Heart left ventricle (tissue), 16 donors: Measurements from ENCODE around the gene NOX3. TPM values are rescaled to one million over a fixed set of nuclear protein-coding genes. Genes with fewer than 3 reads are reported as not detected.

Source experiments
- ATAC-seq, 4 donors: fragments of 200-7000 bp; cut with Tn5 transposase; one replicate each; pipeline ENCODE4 v1.9.1; 2020 to 2022; ENCODE audit warnings: moderate library complexity in 4 of 4, mild to moderate bottlenecking in 3 of 4, moderate number of reproducible peaks in 1 of 4
- DNase-seq, 5 donors: peaks; one replicate each; pipeline ENCODE4 v3.0.0-alpha.2; 2020
- H3K27ac ChIP-seq, 12 donors: fragments of 200-600 bp; sonication (generic) in 4 of 12; one replicate each; pipeline versions ENCODE4 v1.5.0 to v1.8.0; 2016 to 2022; ENCODE audit warnings: mild to moderate bottlenecking in 2 of 12
- H3K27me3 ChIP-seq, 9 donors: fragments of 200-600 bp; sonication (generic) in 2 of 9; one replicate each; pipeline versions ENCODE4 v1.5.1 to v1.8.0; 2016 to 2022; ENCODE audit warnings: mild to moderate bottlenecking in 3 of 9
- H3K36me3 ChIP-seq, 9 donors: fragments of 200-600 bp; sonication (generic) in 2 of 9; one replicate each; pipeline versions ENCODE4 v1.5.0 to v1.8.0; 2018 to 2022; ENCODE audit warnings: mild to moderate bottlenecking in 2 of 9
- H3K4me1 ChIP-seq, 12 donors: fragments of 200-600 bp; sonication (generic) in 4 of 12; one replicate each; pipeline versions ENCODE4 v1.5.0 to v1.8.0; 2016 to 2022; ENCODE audit warnings: mild to moderate bottlenecking in 3 of 12
- H3K4me3 ChIP-seq, 12 donors: fragments of 200-600 bp; sonication (generic) in 4 of 12; one replicate each; pipeline versions ENCODE4 v1.5.0 to v1.8.0; 2017 to 2022; ENCODE audit warnings: mild to moderate bottlenecking in 9 of 12, moderate library complexity in 4 of 12
- H3K9me3 ChIP-seq, 12 donors: fragments of 200-600 bp; sonication (generic) in 4 of 12; one replicate each; pipeline versions ENCODE4 v1.5.0 to v1.8.0; 2016 to 2022; ENCODE audit warnings: mild to moderate bottlenecking in 1 of 12
- POLR2A ChIP-seq, 2 donors: fragments of 450-650 bp; IDR thresholded peaks; one replicate each; pipeline ENCODE4 v1.6.1; 2017; ENCODE audit warnings: antibody characterized with exemption in 2 of 2, mild to moderate bottlenecking in 2 of 2, moderate library complexity in 2 of 2
- WGBS, 4 donors: extraction: QIAGEN DNeasy Blood & Tissue Kit in 2 of 4; methylation state at CpG; one replicate each; pipeline versions ENCODE4 v1.1.5 to v1.1.7; 2013 to 2018; 5-methylcytosine and 5-hydroxymethylcytosine counted together
- intact Hi-C, 10 donors: fragments of 100-400 bp; cut with DNase I; formaldehyde crosslinking; loops; one replicate each; pipeline versions ENCODE4 v1.11.1 to v1.14.2; 2022
- polyA plus RNA-seq, 2 donors: library from polyadenylated mRNA; stranded (reverse); fragments of 200-250 nt; gene quantifications; one replicate each; pipeline ENCODE4 v1.2.3, GENCODE V29; 2013
- total RNA-seq, 9 donors: library from RNA; depleted of rRNA in 2 of 9; stranded (reverse); fragments of >200 nt in 2 of 9; fragmentation: NEBNext Ultra II Directional in 3 of 9; extraction: Animal tissue kit (Norgen Biotek cat#: 25700) in 3 of 9; gene quantifications; one replicate each; pipeline versions ENCODE4 v1.1.0 to v1.2.4, GENCODE V29; 2016 to 2023
- TF ChIP-seq, protein P1 (sequence below), 12 donors: fragments of 200-600 bp; sonication (generic) in 4 of 12; IDR thresholded peaks; one replicate each; pipeline versions ENCODE4 v1.5.0 to v1.8.0; 2018 to 2022; ENCODE audit warnings: antibody characterized with exemption in 12 of 12, mild to moderate bottlenecking in 5 of 12
- donor health status: ischemic (EF 13 %, LVEDD 7.1; RV severe dilation, severe dysfunction).
- donor health status: healthy with polysubstance abuse.
- donor health status: DM: no; HTN: yes; CAD: no.
- donor health status: DM: no; HTN: no; CAD: no.
- donor health status: ischemic (EF 25% LVEDD 6.9; RV normal size, moderate dysfunction).
- donor health status: ischemic (EF 25% LVEDD 5.7; RV mildly dilated, moderate dysfunction).
- donor health status: healthy.
- donor health status: DM: yes; HTN: yes; CAD: no.
- donor health status: ischemic (EF 35%, LVEDD 5.7; RV mildly dilated, moderate dysfunction).
- donor health status: nonischemic (EF 11% LVEDD 7.7; RV severe dilation, severe dysfunction).
- donor health status: DM: yes; HTN: yes; CAD: no.
- donor health status: PGD.
- donor health status: ischemic (EF 29% LVEDD 5.4; RV normal size, mild dysfunction).
- donor health status: nonischemic (EF 23%, LVEDD 6.1; RV moderate dilation, normal function).

NOX3 gene
- total and polyA plus RNA-seq, 11 donors = not detected

DNA sequence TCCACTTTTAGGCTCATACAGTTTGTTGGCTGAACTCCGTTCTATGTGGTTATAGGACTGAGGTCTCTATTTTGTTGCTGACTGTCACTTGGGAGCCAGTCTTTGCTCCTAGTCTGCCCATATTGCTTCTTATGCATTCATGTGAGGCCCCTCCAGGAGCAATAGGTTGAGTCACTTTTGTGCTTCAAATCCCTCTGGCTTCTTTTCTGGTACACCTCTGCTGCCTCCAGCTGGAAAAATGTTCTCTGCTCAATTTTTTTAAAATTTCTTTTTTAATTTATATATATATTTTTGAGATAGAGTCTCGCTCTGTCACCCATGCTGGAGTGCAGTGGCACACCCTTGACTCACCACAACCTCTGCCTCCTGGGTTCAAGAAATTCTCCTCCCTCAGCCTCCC lies 42.7 kb upstream of the NOX3 start:
- intact Hi-C loops = loop anchor here in 3 of 10 donors (10.0 kb wide), 1 partner anchor 174 kb away; no protein-coding TSS in a partner anchor
- peaks cover 0 to 11% (median 4%) of the 10 kb centered on the region in 12 donors for H3K9me3 ChIP-seq
- H3K27me3 ChIP-seq = no peaks in the 10 kb centered on the region
- no peak for TF ChIP-seq POLR2A (IDR thresholded peaks at IDR 0.05)
- TF ChIP-seq, protein P1, sequence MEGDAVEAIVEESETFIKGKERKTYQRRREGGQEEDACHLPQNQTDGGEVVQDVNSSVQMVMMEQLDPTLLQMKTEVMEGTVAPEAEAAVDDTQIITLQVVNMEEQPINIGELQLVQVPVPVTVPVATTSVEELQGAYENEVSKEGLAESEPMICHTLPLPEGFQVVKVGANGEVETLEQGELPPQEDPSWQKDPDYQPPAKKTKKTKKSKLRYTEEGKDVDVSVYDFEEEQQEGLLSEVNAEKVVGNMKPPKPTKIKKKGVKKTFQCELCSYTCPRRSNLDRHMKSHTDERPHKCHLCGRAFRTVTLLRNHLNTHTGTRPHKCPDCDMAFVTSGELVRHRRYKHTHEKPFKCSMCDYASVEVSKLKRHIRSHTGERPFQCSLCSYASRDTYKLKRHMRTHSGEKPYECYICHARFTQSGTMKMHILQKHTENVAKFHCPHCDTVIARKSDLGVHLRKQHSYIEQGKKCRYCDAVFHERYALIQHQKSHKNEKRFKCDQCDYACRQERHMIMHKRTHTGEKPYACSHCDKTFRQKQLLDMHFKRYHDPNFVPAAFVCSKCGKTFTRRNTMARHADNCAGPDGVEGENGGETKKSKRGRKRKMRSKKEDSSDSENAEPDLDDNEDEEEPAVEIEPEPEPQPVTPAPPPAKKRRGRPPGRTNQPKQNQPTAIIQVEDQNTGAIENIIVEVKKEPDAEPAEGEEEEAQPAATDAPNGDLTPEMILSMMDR (IDR thresholded peaks at IDR 0.05) = no peak
- DNase-seq = no peak
- no peak overlapping the region for H3K4me3 ChIP-seq
- no peak overlapping the region for H3K27ac ChIP-seq
- H3K36me3 ChIP-seq = no peaks in the 10 kb centered on the region
- H3K4me1 ChIP-seq = peaks cover 0 to 24% (median 1%) of the 10 kb centered on the region in 12 donors
- no peak for ATAC-seq
- 91 to 96% (median 96%) methylated on average over 2 of the region's 2 CpGs for WGBS, 4 donors

DNA sequence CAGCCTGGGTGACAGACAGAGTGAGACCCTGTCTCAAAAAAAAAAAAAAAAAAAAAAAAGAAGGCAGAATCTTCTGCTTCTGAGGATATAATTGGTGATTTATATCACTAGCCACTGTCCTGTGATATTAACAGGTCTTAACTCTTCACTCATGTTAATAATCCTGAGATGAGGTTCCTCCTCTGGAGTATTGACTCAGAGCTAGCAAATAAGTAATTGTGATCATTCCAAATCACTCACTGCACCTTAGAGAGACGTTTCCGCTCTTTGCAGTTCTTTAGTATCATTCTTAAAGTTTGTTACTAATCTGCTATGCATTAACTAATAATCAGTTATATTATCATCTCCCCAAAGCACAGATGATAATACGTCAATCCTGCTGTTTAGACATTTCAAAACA lies 41.6 kb upstream of the NOX3 start:
- 92 to 95% (median 93%) methylated on average over 3 of the region's 3 CpGs for WGBS, 4 donors
- TF ChIP-seq, protein P1 (IDR thresholded peaks at IDR 0.05) = no peak
- TF ChIP-seq POLR2A (IDR thresholded peaks at IDR 0.05) = no peak
- H3K27ac ChIP-seq = no peak overlapping the region
- peaks cover 0 to 25% (median 1%) of the 10 kb centered on the region in 12 donors for H3K4me1 ChIP-seq
- H3K9me3 ChIP-seq = peaks cover 0 to 4% (median 1%) of the 10 kb centered on the region in 12 donors
- no peaks in the 10 kb centered on the region for H3K36me3 ChIP-seq
- DNase-seq (no peak), ATAC-seq (no peak)
- intact Hi-C loops = loop anchor here in 3 of 10 donors (10.0 kb wide), 1 partner anchor 172 kb away; no protein-coding TSS in a partner anchor
- H3K27me3 ChIP-seq = no peaks in the 10 kb centered on the region
- H3K4me3 ChIP-seq = no peak overlapping the region

DNA sequence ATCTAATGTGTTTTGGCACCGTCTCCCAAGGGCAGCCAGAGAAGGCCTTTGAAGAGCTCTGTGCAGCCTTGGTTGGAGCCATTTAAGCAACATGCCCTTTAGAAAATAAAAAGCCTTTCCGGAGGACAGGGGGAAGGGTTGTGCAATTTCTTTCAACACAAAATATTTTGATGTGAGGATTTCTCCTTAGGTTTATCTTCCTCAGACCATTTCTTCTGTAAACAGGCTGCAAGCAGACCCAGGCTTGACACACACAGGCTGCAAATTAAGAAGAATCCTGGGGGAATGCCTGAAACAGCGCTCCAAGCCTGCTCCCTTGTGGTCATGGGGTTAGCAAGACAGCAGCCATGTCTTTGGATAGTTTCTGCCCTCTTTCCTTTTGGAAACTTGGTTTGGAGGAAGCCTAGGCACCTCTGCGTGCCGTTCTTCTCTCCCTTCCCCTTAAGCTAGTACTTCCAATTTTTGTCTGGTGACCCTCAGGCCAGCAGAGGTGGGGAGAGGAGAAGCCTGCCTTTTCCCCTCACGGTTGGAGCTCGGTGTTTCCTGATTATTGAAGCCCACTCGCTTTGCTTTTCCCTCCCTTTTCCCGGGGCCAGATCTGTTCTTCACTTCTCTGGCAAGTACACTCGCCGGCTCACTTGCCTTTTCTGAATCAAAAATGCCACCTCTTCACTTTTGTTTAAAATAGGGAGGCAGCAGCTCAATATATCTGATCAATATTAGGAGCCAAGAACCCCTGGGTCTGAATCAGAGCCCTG lies 39.6 kb upstream of the NOX3 start:
- DNase-seq = peak; percentile 12 to 61 (median 38)
- no peak overlapping the region for H3K4me3 ChIP-seq
- no peaks in the 10 kb centered on the region for H3K36me3 ChIP-seq
- 65 to 73% (median 69%) methylated on average over 11 of the region's 11 CpGs for WGBS, 4 donors
- no peaks in the 10 kb centered on the region for H3K27me3 ChIP-seq
- ATAC-seq = peak in 3 of 4 donors; percentile 53 to 85 (median 83)
- H3K27ac ChIP-seq = peak overlapping the region in 5 of 12 donors; percentile 13 to 67 (median 48)
- no peak for TF ChIP-seq POLR2A (IDR thresholded peaks at IDR 0.05)
- TF ChIP-seq, protein P1 (IDR thresholded peaks at IDR 0.05) = peak in 8 of 12 donors; percentile 7 to 49 (median 30)
- peaks cover 0 to 25% (median 1%) of the 10 kb centered on the region in 12 donors for H3K4me1 ChIP-seq
- intact Hi-C loops = loop anchor here in 3 of 10 donors (10.0 kb wide), 1 partner anchor 170 kb away; no protein-coding TSS in a partner anchor
- no peaks in the 10 kb centered on the region for H3K9me3 ChIP-seq

DNA sequence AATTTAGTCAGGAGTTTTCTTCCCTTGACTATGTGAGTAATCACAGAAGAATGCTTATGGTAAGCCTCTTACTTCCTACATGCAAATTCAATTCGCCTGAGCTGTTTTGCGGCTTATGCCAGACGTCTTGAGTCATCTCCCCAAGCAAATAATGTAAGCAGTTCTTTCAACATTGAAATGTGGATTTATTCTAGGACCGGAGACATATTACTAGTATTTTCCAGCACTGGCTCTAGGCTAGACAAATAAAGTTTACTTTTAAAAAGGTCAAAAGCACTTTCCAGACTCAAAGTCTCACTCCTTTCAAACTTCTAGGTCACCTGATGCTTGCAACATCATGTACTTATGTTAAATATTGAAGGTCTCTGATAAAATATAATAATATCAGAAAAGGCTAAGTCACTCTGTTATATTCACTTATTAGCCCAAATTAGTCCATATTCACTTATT lies 38.1 kb upstream of the NOX3 start:
- Histone ChIP-seq H3K27me3 (no peaks in the 10 kb centered on the region), H3K9me3 (no peaks in the 10 kb centered on the region), H3K4me1 (peaks cover 0 to 25% (median 1%) of the 10 kb centered on the region in 12 donors), H3K27ac (peak overlapping the region in 7 of 12 donors; percentile 4 to 67 (median 50)), H3K4me3 (no peak overlapping the region), H3K36me3 (no peaks in the 10 kb centered on the region)
- WGBS, 4 donors = 59 to 78% (median 64%) methylated on average over 4 of the region's 4 CpGs
- DNase-seq (peak in 2 of 5 donors; percentile 12 to 51), ATAC-seq (peak; percentile 37 to 89 (median 78))
- intact Hi-C loops = loop anchor here in 3 of 10 donors (10.0 kb wide), 1 partner anchor 169 kb away; no protein-coding TSS in a partner anchor
- no peak for TF ChIP-seq POLR2A (IDR thresholded peaks at IDR 0.05)
- TF ChIP-seq, protein P1 (IDR thresholded peaks at IDR 0.05) = no peak
